ENCODE data around the gene UGT2A2.

The UGT2A2 gene

DNA sequence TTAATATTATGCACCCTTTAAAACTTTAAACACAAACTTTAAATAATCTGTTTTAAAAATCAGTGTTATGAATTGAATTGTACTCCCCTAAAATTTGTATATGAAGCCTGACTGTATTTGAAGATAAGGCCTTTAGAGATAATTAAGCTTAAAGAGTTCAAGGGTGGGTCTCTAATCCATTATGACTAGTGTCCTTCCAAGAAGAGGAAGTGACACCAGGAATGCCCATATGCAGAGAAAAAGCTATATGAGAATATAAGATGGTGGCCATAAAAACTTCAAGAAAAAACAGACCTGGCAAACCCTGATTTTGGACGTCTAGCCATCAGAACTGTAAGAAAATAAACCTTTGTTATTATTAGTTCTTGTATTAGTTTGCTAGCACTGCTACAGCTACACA, 29.0 kb downstream of the UGT2A2 start:
- CTCF ChIA-PET: interaction anchor here (0.9 kb wide), 1 partner anchor 32 kb away, joined by 3 read pairs; no protein-coding TSS in a partner anchor
- POLR2A ChIA-PET: no interaction called here
- no peak for DNase-seq (ENCODE audit: extremely low spot score)
- TF ChIP-seq, protein P1, sequence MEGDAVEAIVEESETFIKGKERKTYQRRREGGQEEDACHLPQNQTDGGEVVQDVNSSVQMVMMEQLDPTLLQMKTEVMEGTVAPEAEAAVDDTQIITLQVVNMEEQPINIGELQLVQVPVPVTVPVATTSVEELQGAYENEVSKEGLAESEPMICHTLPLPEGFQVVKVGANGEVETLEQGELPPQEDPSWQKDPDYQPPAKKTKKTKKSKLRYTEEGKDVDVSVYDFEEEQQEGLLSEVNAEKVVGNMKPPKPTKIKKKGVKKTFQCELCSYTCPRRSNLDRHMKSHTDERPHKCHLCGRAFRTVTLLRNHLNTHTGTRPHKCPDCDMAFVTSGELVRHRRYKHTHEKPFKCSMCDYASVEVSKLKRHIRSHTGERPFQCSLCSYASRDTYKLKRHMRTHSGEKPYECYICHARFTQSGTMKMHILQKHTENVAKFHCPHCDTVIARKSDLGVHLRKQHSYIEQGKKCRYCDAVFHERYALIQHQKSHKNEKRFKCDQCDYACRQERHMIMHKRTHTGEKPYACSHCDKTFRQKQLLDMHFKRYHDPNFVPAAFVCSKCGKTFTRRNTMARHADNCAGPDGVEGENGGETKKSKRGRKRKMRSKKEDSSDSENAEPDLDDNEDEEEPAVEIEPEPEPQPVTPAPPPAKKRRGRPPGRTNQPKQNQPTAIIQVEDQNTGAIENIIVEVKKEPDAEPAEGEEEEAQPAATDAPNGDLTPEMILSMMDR (IDR thresholded peaks at IDR 0.05; ENCODE audit: control extremely low read depth, extremely low read depth, low read depth, missing control alignments): no peak

DNA sequence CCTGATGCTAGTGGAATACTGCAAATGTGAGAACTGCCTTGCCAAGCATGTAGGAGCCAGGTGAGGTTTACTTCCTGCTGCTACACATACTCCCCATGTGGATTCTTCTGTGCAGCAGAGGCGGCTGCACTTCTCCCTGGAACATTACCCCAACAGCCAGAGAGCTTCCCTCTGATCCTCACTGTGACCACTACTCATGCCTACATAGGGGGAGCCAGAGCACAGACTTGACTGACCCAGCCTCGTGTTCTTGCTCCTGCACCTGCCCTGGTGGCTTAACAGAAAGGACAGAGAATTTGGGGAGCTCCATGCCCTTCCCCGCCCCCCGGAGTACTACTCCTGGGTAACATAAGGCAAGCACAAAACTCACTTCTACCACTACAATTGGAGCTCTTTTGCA, 38.4 kb downstream of the UGT2A2 start:
- TF ChIP-seq, protein P1 (IDR thresholded peaks at IDR 0.05; ENCODE audit: control extremely low read depth, extremely low read depth, low read depth, missing control alignments): no peak
- DNase-seq (ENCODE audit: extremely low spot score): no peak
- ChIA-PET CTCF (interaction anchor here (0.6 to 1.7 kb wide), 3 partner anchors 9 to 14 kb away, joined by 3 to 4 read pairs (median 3); no protein-coding TSS in a partner anchor), POLR2A (no interaction called here)

DNA sequence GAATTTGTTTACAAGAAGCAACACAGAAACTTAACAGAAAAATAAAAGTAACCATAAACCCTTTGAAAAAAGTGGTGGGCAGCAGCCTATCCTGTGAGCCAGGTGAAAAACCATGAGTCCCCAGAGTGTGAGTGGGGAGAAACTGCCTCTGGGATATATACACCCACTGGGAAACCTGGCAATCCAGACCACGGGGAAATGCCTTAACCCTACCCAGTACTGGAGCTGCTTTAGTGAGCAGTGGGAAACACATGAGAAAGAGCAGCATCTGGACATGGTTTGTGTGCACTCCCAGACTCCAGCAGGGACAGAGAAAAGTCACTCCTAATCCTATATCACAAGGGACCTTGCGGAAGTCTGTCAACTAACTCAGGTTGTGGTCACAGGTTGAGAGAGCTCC, 39.4 kb downstream of the UGT2A2 start:
- TF ChIP-seq, protein P1 (IDR thresholded peaks at IDR 0.05; ENCODE audit: control extremely low read depth, extremely low read depth, low read depth, missing control alignments): no peak
- no peak for DNase-seq (ENCODE audit: extremely low spot score)
- ChIA-PET CTCF (no interaction called here), POLR2A (no interaction called here)

DNA sequence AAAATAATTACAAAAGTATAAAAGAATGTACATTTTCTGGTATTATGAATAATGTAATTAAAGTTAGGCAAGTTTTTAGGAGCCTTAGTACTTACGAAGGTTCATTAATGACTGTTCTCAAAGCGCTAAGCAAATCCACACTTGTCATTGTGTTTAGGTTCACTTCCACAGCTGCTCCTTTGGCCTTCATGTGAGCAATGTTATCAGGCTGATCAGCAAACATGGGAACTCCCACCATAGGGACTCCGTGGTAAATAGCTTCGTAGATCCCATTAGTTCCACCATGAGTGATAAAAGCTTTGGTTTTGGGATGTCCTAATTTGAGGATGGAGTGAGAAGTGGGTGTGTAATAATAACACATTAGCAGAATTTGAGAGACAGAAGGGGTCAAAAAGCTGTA, 45.1 kb downstream of the UGT2A2 start:
- DNase-seq (ENCODE audit: extremely low spot score): no peak
- ChIA-PET POLR2A (no interaction called here), CTCF (interaction anchor here (1.4 kb wide), 1 partner anchor 73 kb away, joined by 3 read pairs; no protein-coding TSS in a partner anchor)
- TF ChIP-seq, protein P1 (IDR thresholded peaks at IDR 0.05; ENCODE audit: control extremely low read depth, extremely low read depth, low read depth, missing control alignments): no peak

DNA sequence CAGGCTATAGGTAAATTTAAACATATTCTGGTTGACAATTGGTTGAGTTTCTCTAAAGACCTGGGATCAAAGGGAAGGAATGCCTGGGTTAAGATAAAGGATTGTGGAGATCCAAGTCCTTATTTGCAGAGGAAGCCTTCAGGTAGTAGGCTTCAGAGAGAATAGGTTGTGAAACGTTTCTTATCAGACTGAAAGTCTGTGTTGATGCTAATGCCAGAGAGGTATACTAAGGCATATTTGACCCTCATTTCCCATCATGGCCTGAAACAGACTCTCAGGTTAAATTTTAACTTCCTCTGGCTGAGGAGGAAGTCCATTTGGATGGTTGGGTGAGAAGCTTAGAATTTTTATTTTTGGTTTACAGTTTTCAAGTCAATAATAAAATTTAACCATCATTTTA, 48.1 kb downstream of the UGT2A2 start:
- ChIA-PET CTCF (interaction anchor here (1.9 kb wide), 1 partner anchor 10 kb away, joined by 4 read pairs; no protein-coding TSS in a partner anchor), POLR2A (no interaction called here)
- TF ChIP-seq, protein P1 (IDR thresholded peaks at IDR 0.05; ENCODE audit: control extremely low read depth, extremely low read depth, low read depth, missing control alignments): no peak
- DNase-seq (ENCODE audit: extremely low spot score): no peak

DNA sequence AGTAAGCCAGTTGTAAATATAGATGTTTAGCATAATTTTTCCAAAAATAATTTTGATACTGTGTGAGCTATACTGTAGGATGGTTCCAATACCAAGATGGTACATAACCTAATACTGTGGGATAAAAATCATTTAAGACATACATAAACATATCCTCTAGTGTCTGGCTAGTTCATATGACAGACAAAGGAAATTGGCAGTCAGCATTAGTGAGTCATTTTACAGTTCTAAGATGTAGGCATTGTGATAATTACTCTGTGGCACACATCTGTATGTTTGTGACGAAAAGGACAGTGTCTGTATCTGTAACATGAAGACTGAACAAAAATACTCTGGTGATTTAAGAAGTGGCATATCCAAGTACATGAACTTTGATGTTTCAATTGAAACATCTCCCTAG, 49.6 kb downstream of the UGT2A2 start:
- POLR2A ChIA-PET: no interaction called here
- TF ChIP-seq, protein P1 (IDR thresholded peaks at IDR 0.05; ENCODE audit: control extremely low read depth, extremely low read depth, low read depth, missing control alignments): no peak
- CTCF ChIA-PET: no interaction called here
- DNase-seq (ENCODE audit: extremely low spot score): no peak

Data from GM10248 (cell line).